Inflammatory macrophage treated with lipopolysaccharide for 1 hour (primary cell): ENCODE data around the gene TLK1.

Source experiments
- DNase-seq, 2 donors: peaks; one replicate each; pipeline ENCODE4 v3.0.0-alpha.2; 2020 to 2022

TLK1 gene

GRCh38 chr2:171160119-171160955, at the start of gene TLK1:
TLK1 (minus strand) TSS chr2:171160893; CDS start chr2:171160428, 465 bp downstream.
- peak; percentile 57 to 61 for DNase-seq

- no peak for DNase-seq
Measured at GRCh38 chr2:171210216-171210863, 49.6 kb upstream of the TLK1 start.

- DNase-seq, result no peak
Measured at GRCh38 chr2:171208657-171209056, 48.0 kb upstream of the TLK1 start.

- DNase-seq, result no peak
Measured at GRCh38 chr2:171206422-171207115, 45.9 kb upstream of the TLK1 start.

- DNase-seq, result no peak
Measured at GRCh38 chr2:171205551-171205950, 44.9 kb upstream of the TLK1 start.

- DNase-seq, result no peak
Measured at GRCh38 chr2:171201767-171202166, 41.1 kb upstream of the TLK1 start.

GRCh38 chr2:171201271-171201670, 40.6 kb upstream of the TLK1 start:
- DNase-seq, result no peak

- DNase-seq, result no peak
Measured at GRCh38 chr2:171200469-171200868, 39.8 kb upstream of the TLK1 start.

- DNase-seq, result peak in 1 of 2 donors; percentile 54
Measured at GRCh38 chr2:171191021-171191420, 30.3 kb upstream of the TLK1 start.

GRCh38 chr2:171187819-171188218, 27.1 kb upstream of the TLK1 start:
- no peak for DNase-seq

GRCh38 chr2:171187177-171187576, 26.5 kb upstream of the TLK1 start:
- DNase-seq, result no peak

- no peak for DNase-seq
Measured at GRCh38 chr2:171185941-171186340, 25.2 kb upstream of the TLK1 start.

GRCh38 chr2:171185165-171185818, 24.6 kb upstream of the TLK1 start:
- no peak for DNase-seq

GRCh38 chr2:171181064-171182049, 20.7 kb upstream of the TLK1 start:
- DNase-seq, result no peak

- no peak for DNase-seq
Measured at GRCh38 chr2:171180229-171180930, 19.7 kb upstream of the TLK1 start.

GRCh38 chr2:171178993-171179392, 18.3 kb upstream of the TLK1 start:
- DNase-seq, result no peak

GRCh38 chr2:171176516-171176915, 15.8 kb upstream of the TLK1 start:
- no peak for DNase-seq

- DNase-seq, result no peak
Measured at GRCh38 chr2:171174075-171174474, 13.4 kb upstream of the TLK1 start.

- peak; percentile 52 to 63 for DNase-seq
Measured at GRCh38 chr2:171173087-171173486, 12.4 kb upstream of the TLK1 start.

- no peak for DNase-seq
Measured at GRCh38 chr2:171171808-171172207, 11.1 kb upstream of the TLK1 start.

GRCh38 chr2:171169839-171170238, 9.1 kb upstream of the TLK1 start:
- DNase-seq, result no peak
